GM12878 (cell line): ENCODE results near the gene KRTAP10-3. TPM values are rescaled to one million over a fixed set of nuclear protein-coding genes. Genes with fewer than 3 reads are reported as not detected.

Source experiments
- ATAC-seq: fragments of 200-7000 bp; cut with Tn5 transposase; 3 replicates; pipeline ENCODE4 v1.9.1; 2020; ENCODE audit warnings: mild to moderate bottlenecking, moderate library complexity
- BruUV-seq: library from RNA; stranded (reverse); fragments of 400-500 nt; replicated peaks from 2 replicates; lab custom pipeline; 2021; lab: Mats Ljungman, UMichigan
- CTCF ChIA-PET: fragments of 300-600 bp; sonication (Branson Sonifier 250); formaldehyde crosslinking; extraction: SDS; loops from one replicate; lab custom pipeline; 2021; ENCODE audit warnings: inconsistent platforms; lab: Yijun Ruan, JAX
- POLR2A ChIA-PET: fragments of 350-600 bp; formaldehyde crosslinking; extraction: SDS; loops from one replicate; lab custom pipeline; 2021; ENCODE audit warnings: inconsistent platforms; lab: Charles Lee
- RAD21 ChIA-PET: fragments of 300-600 bp; sonication (Branson Sonifier 250); formaldehyde crosslinking; loops from one replicate; lab custom pipeline; 2023; ENCODE audit warnings: antibody characterized with exemption; ENCODE audit not compliant: unreplicated experiment; lab: Charles Lee
- SMC1A ChIA-PET: fragments of 300-600 bp; sonication (Branson Sonifier 250); formaldehyde crosslinking; loops from one replicate; lab custom pipeline; 2023; ENCODE audit not compliant: unreplicated experiment, uncharacterized antibody; lab: Charles Lee
- DNase-seq: peaks from one replicate; pipeline ENCODE4 v3.0.0-alpha.2; 2011; ENCODE audit warnings: low read depth, low spot score
- FAIRE-seq: peaks from 3 replicates; lab custom pipeline; 2011; peaks lifted over from hg19 to GRCh38; lab: Jason Lieb, UNC
- H2AFZ ChIP-seq: 2 replicates; pipeline ENCODE4 v1.6.0; 2011; ENCODE audit warnings: low read depth, low read length, control low read depth; ENCODE audit not compliant: control insufficient read depth
- H3K27ac ChIP-seq: 2 replicates; pipeline ENCODE4 v1.5.1; 2011; ENCODE audit warnings: control low read depth; ENCODE audit not compliant: control insufficient read depth, insufficient read depth
- H3K27me3 ChIP-seq, 2 experiments: replicated peaks in 1 of 2; 2 replicates each; pipeline versions ENCODE4 v1.6.0 to v1.6.1; 2011; ENCODE audit warnings: low read length in 1 of 2; ENCODE audit not compliant: control insufficient read depth in 2 of 2, insufficient read depth in 2 of 2
- H3K36me3 ChIP-seq, 2 experiments: 2 replicates each; pipeline ENCODE4 v1.5.1; 2011; ENCODE audit warnings: low read length in 1 of 2; ENCODE audit not compliant: control insufficient read depth in 2 of 2, insufficient read depth in 2 of 2
- H3K4me1 ChIP-seq: 2 replicates; pipeline ENCODE4 v1.6.1; 2011; ENCODE audit warnings: mild to moderate bottlenecking, low read length, moderate library complexity, mixed read lengths; ENCODE audit not compliant: control insufficient read depth, insufficient read depth
- H3K4me2 ChIP-seq: 2 replicates; pipeline ENCODE4 v1.6.0; 2011; ENCODE audit warnings: control low read depth; ENCODE audit not compliant: control insufficient read depth, insufficient read depth
- H3K4me3 ChIP-seq: fragments of 200-600 bp; sonication (generic); 2 replicates; pipeline ENCODE4 v1.5.1; 2016
- H3K79me2 ChIP-seq: 2 replicates; pipeline ENCODE4 v1.6.0; 2011; ENCODE audit warnings: low read length; ENCODE audit not compliant: control insufficient read depth, insufficient read depth
- H3K9ac ChIP-seq: 2 replicates; pipeline ENCODE4 v1.8.0; 2011; ENCODE audit warnings: low read length, control low read depth, mixed read lengths; ENCODE audit not compliant: control insufficient read depth, insufficient read depth
- H3K9me3 ChIP-seq: replicated peaks from 3 replicates; pipeline ENCODE4 v1.5.1; 2011; ENCODE audit warnings: mild to moderate bottlenecking, low read length; ENCODE audit not compliant: control insufficient read depth, insufficient read depth
- H4K20me1 ChIP-seq: 2 replicates; pipeline ENCODE4 v1.6.0; 2011; ENCODE audit not compliant: control insufficient read depth, insufficient read depth
- CTCF ChIP-seq, 3 experiments: IDR thresholded peaks in 2 of 3; conservative IDR thresholded peaks in 1 of 3; 2 replicates each; pipeline ENCODE4 v1.5.1; 2011; ENCODE audit warnings: low read depth in 3 of 3, low read length in 3 of 3, mild to moderate bottlenecking in 3 of 3, control low read depth in 2 of 3, moderate library complexity in 2 of 3, inconsistent platforms in 1 of 3, mixed read lengths in 1 of 3; ENCODE audit not compliant: control insufficient read depth in 2 of 3, insufficient read depth in 1 of 3; ENCODE audit errors: extremely low read depth in 1 of 3
- DPF2 ChIP-seq: fragments of 450-650 bp; IDR thresholded peaks from 2 replicates; pipeline ENCODE4 v1.6.1; 2017; ENCODE audit warnings: mild to moderate bottlenecking
- KAT2A ChIP-seq: conservative IDR thresholded peaks from 2 replicates; pipeline ENCODE4 v1.6.1; 2011; ENCODE audit warnings: low read depth, low read length; ENCODE audit not compliant: control insufficient read depth
- SIN3A ChIP-seq: IDR thresholded peaks from 2 replicates; pipeline ENCODE4 v1.6.1; 2012; ENCODE audit warnings: low read depth, low read length, improper control_type of control experiment
- SREBF1 ChIP-seq: IDR thresholded peaks from 2 replicates; pipeline ENCODE4 v1.6.1; 2012; ENCODE audit warnings: mild to moderate bottlenecking, low read length
- WGBS: methylation state at CpG from one replicate; pipeline ENCODE4 v1.1.6; 2016; ENCODE audit warnings: low lambda C conversion rate; ENCODE audit not compliant: insufficient replicate concordance, insufficient coverage; ENCODE audit errors: missing lambda C conversion rate; 5-methylcytosine and 5-hydroxymethylcytosine counted together
- in situ Hi-C: fragments of 300-500 bp; cut with MboI; formaldehyde crosslinking; loops from 9 replicates; pipeline ENCODE4 v1.14.3; 2018; ENCODE audit warnings: mixed read lengths
- intact Hi-C: fragments of 100-400 bp; cut with micrococcal nuclease; formaldehyde crosslinking; loops from one replicate; pipeline ENCODE4 v1.14.2; 2022; ENCODE audit not compliant: unreplicated experiment
- polyA plus RNA-seq, 11 experiments: library from polyadenylated mRNA; depleted of rRNA in 4 of 11; unstranded in 6 of 11; stranded (reverse) in 5 of 11; fragments of >200 nt; fragmentation: Nextera tagmentation in 4 of 11; fragmentation: Illumina TruSeq in 1 of 11; extraction: Ambion mirVana in 4 of 11; extraction: Trizol in 1 of 11; gene quantifications; 1 replicate in 1 of 11; 2 replicates in 10 of 11; pipeline versions ENCODE4 v1.2.1 to v1.2.3, GENCODE V29; 2011 to 2016; ENCODE audit warnings: inconsistent platforms in 2 of 11, missing spikeins in 2 of 11, low read depth in 1 of 11
- total RNA-seq, 4 experiments: library from RNA; depleted of rRNA in 3 of 4; stranded (reverse); fragments of >200 nt in 3 of 4; fragmentation: Illumina TruSeq in 1 of 4; extraction: Trizol in 1 of 4; gene quantifications; 2 replicates each; pipeline versions ENCODE4 v1.2.1 to v1.2.3, GENCODE V29; 2013 to 2021
- TF ChIP-seq, protein P1 (sequence below): fragments of 450-650 bp; IDR thresholded peaks from 2 replicates; pipeline ENCODE4 v1.6.1; 2016; ENCODE audit warnings: mild to moderate bottlenecking

The KRTAP10-3 gene
- total and polyA plus RNA-seq, 10 of the 15 experiments (the other 5 are each of a cell fraction or from before 2014, with no cell fraction given), result not detected

GRCh38 chr21:44568667-44569556 is 10.3 kb upstream of the KRTAP10-3 start:
- no peak for FAIRE-seq
- DNase-seq, result no peak
- no peaks in the 10 kb centered on the region for H3K4me1 ChIP-seq

More at GRCh38 chr21:44568667-44569556, 10.3 kb upstream of the KRTAP10-3 start:
- POLR2A ChIA-PET, result interaction anchor here (0.5 kb wide), 1 partner anchor 67 kb away, joined by 4 read pairs; no protein-coding TSS in a partner anchor
- RAD21 ChIA-PET, result no interaction called here
- no TSS peak for BruUV-seq
- Histone ChIP-seq H2AFZ (no peak overlapping the region), H3K4me2 (no peak overlapping the region), H3K9ac (no peak overlapping the region), H3K79me2 (no peaks in the 10 kb centered on the region), H3K9me3 (no peaks in the 10 kb centered on the region; the same call in 1 of the 3 replicates), H3K4me3 (no peak overlapping the region), H3K27me3 (no peaks in the 10 kb centered on the region), H4K20me1 (no peaks in the 10 kb centered on the region), H3K27ac (no peak overlapping the region), H3K36me3 (no peaks in the 10 kb centered on the region)
- in situ Hi-C loops, result no loop called here
- intact Hi-C loops, result no loop called here
- no peak for ATAC-seq
- WGBS, result 45% methylated on average over 27 of the region's 27 CpGs
- TF ChIP-seq, protein P1, sequence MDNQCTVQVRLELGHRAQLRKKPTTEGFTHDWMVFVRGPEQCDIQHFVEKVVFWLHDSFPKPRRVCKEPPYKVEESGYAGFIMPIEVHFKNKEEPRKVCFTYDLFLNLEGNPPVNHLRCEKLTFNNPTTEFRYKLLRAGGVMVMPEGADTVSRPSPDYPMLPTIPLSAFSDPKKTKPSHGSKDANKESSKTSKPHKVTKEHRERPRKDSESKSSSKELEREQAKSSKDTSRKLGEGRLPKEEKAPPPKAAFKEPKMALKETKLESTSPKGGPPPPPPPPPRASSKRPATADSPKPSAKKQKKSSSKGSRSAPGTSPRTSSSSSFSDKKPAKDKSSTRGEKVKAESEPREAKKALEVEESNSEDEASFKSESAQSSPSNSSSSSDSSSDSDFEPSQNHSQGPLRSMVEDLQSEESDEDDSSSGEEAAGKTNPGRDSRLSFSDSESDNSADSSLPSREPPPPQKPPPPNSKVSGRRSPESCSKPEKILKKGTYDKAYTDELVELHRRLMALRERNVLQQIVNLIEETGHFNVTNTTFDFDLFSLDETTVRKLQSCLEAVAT, result no peak
- no peak for TF ChIP-seq SREBF1
- no peak for TF ChIP-seq SIN3A
- TF ChIP-seq CTCF (IDR thresholded peaks at IDR 0.05 in 2 of 3, conservative IDR thresholded peaks at IDR 0.05 in 1 of 3; ENCODE audit: control insufficient read depth in 2 of 3, extremely low read depth in 1 of 3, insufficient read depth in 1 of 3, low read depth in 3 of 3, low read length in 3 of 3), result no peak
- TF ChIP-seq DPF2, result no peak
- TF ChIP-seq KAT2A, result no peak
- SMC1A ChIA-PET, result no interaction called here
- CTCF ChIA-PET, result no interaction called here
